Raji (cell line): ENCODE data around the gene RBP2.

Source experiments
- POLR2A ChIP-seq: IDR thresholded peaks from 2 replicates; pipeline ENCODE4 v1.6.1; 2011; ENCODE audit warnings: low read depth, low read length, control low read depth; ENCODE audit not compliant: insufficient read depth

The RBP2 gene

DNA sequence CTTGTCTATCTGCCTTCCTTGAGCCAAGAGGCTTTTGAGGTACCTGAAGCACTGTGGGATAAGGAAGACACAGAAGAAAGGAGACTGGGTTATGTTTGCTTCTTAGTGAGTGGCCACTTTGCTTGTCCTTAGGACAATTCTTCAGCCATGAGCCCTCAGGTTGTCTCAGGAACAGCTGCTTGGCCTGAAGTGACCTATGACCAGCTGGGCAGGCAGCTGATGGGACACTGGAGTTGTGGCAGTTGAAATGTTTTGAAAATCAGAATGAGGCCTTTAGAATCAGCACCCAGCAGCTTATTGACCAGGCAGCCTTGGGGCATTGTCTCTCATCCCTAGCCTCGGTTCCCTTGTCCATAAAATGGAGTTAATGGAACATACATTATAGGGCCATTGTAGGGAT lies 37.0 kb downstream of the RBP2 start:
- TF ChIP-seq POLR2A, result no peak

DNA sequence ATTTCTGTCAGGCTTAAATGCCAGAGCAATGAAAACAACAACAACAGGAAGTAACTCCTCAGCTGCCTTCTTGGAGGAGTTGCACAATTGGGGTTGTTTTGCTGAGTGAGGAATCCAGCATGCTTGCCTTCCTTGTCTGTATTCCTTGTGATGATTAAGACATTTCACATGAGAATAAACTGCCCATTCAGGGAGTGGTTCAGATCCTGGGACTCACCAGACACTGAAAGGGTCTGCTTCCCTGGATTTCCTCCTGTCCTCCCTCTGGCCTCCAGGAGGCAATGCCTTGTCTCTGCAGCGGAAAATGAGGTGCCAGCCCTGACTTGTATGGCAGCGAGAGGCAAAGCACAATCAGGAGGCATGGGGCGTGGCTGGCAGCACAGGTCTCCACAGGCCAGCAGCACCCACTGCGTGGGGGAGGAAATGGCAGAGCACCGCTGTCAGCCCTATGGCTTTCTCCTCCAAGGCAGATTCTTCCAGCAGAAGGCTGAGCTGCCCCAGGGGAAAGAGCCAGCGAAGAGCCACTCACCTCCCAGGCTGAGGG lies 41.5 kb downstream of the RBP2 start:
- no peak for TF ChIP-seq POLR2A

DNA sequence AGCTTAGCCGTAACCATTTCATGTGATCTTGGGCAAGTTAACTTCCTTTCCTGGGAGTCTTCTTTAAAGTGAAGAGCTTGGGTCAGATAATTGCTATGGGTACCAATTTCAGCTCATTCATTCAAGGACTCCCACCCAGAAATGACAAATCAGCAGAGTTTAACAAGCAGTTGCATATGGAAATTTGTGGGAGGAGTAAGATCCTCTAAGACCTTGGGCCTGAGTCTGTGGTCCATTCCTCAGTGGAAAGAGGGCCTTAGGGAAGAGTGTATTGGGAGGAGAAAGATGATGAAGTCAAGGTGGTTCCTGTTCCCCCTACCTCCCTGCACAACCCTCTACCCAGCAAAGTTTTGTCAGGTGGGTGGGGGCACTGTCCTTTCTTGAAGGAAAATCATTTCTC lies 42.1 kb downstream of the RBP2 start:
- TF ChIP-seq POLR2A, result no peak

DNA sequence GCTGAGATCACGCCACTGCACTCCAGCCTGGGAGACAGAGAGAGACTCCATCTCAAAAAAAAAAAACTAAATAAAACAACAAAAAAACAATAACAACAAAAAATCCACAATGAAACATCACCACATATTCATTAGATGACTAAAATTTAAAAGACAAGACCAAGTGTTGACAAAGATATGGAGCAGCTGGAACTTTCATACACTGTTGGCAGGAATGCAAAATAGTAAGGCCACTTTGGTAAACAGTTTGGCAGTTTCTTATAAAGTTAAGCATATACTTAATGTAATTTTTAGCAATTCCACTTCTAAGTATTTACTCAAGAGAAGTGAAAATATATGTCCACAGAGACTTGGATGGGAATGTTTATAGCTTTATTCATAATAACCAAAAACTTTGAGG lies 43.2 kb downstream of the RBP2 start:
- TF ChIP-seq POLR2A, result no peak

DNA sequence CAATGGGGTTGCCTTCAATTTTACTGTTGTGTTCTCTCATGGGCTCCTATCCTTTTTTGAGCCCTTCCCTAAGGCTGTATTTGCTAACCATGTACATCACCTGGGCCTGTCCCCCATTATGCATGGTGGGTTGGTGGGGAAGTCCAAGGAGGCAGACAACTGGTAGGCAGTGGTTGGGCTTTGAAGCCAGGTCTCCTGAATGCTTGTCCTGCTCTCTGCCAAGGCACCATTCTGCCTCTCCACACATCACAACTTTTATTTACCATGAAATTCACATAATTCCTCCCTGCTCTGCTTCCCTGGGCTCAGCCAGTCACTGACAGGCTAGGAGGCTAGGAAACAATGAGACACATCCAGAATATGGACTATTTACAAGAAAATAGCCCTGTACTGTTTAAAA lies 45.8 kb downstream of the RBP2 start:
- TF ChIP-seq POLR2A, result no peak

DNA sequence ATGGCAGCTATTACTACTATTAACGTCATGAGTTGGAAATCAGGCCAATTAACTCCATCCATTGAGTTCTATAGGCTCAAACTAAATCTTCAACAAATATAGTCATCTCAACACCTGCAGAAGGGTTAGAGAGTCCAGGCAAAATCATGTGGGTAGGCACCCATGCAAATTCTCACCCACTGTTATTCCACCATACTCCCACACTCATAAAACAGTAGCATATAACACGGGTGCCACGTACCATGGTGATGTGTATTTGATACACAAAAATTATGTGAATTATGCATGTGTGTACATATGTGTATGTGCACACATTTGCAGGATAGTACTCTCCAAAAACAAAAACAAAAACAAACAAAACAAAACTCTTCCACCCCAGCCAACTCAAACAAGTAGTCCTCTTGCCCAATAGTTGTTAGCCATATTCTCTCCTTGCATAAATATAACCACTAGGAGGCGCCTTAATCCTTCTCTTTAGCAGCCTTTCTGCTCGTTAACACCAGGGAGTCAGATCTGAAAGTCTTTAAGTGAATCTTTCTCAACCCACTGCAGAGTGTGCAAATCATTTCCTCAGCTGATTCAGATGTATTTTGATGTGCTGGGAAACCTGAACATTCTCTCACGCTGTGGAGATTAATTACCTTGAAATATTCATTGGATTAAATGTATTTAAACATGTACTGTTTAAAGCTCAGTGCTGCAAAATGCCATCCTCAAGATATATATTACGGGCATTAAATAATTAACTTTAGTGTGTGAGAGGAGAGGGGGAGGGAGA lies 48.8 kb downstream of the RBP2 start:
- TF ChIP-seq POLR2A, result no peak

DNA sequence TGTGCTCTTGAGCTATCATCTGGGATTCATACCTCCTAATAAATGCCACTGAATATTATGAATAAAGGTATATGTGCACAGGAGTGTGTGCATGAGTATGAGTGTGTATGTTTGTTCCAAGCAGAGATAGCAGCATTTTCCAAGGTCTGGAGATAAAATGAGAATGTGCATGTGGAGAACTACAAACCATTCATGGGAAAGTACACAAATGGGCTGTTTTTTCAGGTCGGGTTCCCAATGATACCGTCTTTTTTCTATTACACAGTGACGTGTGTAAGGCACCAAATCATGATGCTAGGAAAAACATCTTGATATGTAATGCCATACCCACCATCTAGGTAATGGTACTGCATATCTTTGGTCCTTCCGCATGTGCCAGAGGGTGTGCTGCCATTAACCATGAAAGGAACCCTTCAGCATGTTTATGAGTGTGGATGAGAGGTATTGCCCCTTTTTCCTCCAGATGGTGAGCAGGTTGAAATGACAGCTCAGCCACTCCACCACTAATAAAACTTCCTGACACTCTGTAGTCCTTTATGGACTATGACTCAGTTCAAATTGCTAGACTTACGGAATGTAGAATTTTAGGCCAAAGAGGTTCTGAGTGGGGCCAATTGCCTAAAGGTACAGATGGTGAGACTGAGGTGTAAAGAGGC lies 50.4 kb downstream of the RBP2 start:
- TF ChIP-seq POLR2A, result no peak

DNA sequence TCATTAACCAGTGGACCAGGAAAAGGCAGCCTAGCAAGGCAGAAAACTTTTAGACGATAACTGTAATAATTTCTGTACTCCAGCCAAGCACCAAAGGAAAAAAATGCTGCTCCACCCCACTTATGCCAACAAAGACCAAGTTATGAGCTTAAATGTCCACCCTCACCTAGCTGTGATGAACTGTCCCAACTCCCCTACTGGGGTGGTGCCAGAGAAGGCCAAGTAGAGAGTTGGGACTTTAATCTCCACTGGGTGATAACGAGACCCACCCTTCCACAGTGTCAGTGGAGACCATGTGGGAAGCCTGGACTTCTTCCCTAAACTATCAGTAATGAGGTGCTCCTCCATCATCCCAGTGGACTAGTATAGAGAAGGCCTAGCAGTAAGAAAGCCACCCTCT lies 53.1 kb downstream of the RBP2 start:
- TF ChIP-seq POLR2A, result no peak

DNA sequence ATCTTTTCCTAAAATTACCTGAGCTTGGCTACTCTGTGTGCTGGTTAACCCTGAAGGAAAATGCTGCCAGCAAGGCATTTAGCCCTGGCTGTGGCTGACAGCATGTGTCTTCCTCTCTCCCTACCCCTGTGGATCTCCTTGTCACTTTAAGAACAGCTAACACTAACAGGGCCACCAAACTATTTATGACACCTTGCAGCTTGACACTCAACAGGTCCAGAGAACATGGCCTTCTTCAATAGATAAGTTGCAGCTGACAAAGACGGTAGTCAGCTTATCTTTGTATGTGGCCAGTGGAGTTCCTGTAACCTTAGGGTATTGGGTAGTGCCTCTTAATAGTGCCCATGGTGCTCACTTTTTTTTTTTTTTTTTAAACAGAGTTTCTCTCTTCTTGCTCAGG lies 54.9 kb downstream of the RBP2 start:
- no peak for TF ChIP-seq POLR2A

DNA sequence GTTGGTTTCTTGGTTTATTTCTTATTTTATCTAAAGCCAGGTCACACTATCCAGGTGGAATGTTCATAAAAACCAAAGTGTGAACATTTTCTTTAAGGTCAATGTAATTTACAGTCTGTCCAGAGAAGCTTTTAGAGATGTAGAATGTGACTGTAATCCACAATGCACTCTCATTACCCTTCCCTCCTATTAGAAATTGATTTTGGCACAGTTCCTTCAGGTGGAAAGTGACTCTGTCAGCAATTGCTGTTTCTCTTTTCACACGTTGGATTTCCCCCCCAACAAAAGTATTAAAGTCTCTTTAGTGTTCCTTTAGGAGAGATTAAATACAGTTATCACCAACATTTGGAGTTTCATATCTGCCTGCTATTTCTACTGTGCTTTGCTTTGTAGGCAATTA lies 55.3 kb downstream of the RBP2 start:
- TF ChIP-seq POLR2A, result no peak

DNA sequence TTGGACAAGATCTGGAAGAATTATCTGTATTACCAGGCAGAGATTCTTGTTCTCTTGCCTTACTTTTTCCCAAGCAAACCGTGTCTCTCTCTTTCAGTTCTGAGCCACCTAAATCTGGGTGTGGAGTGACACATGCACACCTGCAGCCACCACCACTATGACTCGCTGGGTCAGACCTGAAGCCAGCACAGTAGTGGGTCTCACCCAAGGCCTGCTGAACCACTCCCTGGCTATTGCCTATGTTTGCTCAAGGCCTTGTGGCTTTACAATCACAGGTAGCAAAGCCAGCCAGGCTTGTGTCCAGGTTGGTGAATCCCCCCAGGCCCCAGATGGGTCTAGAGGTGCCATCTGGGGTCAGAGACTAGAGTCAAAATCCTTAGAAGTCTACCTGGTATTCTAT lies 58.2 kb downstream of the RBP2 start:
- TF ChIP-seq POLR2A, result no peak

DNA sequence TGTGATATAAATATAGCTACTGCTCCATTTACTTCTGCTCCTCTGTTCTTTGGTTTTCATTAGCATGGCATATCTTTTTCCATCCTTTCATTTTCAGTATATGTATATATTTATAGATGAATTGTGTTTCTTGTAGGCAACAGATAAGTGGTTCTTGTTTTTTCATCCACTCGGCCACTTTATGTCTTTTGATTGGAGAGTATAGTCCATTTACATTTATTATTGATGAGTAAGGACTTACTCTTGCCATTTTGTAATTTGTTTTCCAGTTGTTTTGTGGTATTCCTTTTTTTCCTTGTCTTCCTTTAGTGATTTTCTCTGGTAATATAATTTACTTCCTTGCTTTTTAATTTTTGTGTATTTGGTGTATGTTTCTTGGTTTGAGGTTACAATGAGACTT lies 60.0 kb downstream of the RBP2 start:
- TF ChIP-seq POLR2A, result no peak

DNA sequence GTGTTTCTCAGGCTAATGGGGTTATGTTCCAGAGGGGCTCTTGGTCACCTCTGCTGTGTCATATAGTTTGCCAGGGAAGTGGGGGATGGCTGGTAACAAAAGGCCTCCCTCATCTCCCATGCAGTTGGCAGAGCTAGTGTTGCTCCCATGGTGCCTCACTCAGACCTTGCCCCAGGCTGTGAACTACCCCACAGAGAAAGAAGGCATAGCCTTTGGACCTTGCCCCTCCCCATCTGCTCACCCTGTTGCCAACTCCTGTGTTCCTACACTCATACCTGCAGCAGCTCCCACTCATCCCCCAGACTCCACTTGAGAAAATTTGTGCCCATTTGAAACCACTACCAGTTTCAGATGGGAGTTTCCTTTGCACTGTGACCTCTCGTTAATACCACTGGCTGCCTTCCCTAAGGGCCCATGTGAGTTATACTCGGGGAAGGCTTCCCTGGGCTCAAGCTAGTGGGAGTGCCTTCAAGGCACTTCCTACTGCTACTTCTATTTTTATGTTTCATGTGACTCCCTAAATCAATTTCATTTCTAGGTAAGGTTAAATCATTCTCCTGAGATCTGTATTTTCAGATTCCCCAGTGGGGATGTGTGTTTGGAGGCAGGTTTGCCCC lies 61.6 kb downstream of the RBP2 start:
- no peak for TF ChIP-seq POLR2A
